GM12874 (cell line): ENCODE data around the gene KRT84.

ENCODE experiments used
- CTCF ChIP-seq: IDR thresholded peaks from 2 replicates; pipeline ENCODE4 v1.5.1; 2011; ENCODE audit warnings: low read depth, mild to moderate bottlenecking, control low read depth, low read length, moderate library complexity; ENCODE audit not compliant: insufficient read depth

The KRT84 gene

GRCh38 chr12:52380271-52380694 lies 5.2 kb downstream of the KRT84 start:
- TF ChIP-seq CTCF, result peak; percentile 62; the same call in 1 of the 2 replicates

- no peak for TF ChIP-seq CTCF
Measured at GRCh38 chr12:52379536-52379935, 5.9 kb downstream of the KRT84 start.

GRCh38 chr12:52378091-52378490 lies 7.4 kb downstream of the KRT84 start:
- no peak for TF ChIP-seq CTCF

- no peak for TF ChIP-seq CTCF
Measured at GRCh38 chr12:52377266-52377665, 8.2 kb downstream of the KRT84 start.

DNA sequence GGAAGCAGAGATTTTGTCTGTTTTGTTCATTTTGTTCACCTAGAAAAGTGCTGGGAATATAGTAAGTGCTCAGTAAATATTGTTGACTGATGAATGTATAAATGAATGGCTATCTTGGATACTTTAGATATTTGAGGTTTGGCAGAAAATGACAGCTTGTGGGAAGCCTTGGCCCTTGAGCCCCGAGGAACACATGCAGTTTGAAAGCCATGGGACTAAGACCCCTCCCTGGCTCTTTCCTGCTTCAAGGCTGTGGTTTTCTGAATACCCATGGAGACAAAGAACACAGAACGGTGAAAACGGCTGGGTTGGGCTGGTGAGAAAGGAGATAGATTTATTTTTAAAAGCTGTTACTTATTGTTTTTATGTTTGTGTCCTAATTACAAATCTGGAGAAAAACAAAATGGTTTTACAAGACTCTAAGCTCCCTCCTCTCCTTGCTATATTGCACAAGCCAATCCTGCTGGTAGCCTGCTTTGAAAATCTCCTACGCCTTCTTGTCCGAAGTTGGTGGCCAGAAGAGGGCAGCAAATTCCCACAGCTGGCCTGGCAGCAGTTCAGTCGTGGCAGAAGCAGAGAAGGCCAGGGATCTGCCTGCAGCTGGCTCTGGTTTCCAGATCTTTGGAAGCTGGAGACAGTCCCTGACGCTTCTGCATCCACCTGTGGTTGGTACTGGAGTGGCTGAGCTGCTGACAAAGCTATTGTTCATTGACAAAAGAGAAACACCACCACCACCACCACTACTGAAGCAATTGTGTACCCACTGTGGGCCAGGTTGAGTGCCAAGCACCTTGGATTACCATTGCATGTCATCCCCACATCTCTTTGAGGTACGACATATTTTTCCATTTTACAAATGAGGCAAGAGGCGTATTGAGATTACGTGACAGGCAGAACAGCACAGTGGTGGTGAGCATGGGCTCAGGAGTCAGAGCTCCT lies 13.0 kb downstream of the KRT84 start:
- TF ChIP-seq CTCF, result peak; percentile 71

DNA sequence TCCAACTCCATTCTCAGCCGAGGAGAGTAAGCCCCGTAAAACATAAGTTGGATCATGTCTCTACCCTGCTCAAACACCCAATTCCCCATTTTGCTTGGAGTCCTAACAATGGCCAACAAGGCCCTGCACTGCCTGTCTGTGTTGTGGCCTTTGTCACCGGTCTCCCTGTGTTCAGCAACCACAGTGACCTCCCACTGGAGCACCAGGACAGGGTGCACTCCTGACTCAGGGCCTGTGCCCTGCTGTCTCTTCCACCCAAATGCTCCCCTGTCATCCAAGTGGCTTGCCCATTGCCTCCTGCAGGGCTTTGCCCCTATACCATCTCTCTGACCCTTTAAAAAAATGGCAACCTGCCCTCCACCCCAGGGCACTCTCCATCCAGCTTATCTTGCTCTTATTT lies 13.7 kb downstream of the KRT84 start:
- TF ChIP-seq CTCF, result no peak

- TF ChIP-seq CTCF, result no peak
Measured at GRCh38 chr12:52370926-52371608, 14.4 kb downstream of the KRT84 start.
